Measurements from ENCODE around the gene MRM2. TPM values are rescaled to one million over a fixed set of nuclear protein-coding genes. Genes with fewer than 3 reads are reported as not detected.
A peak's percentile ranks its signal among the peaks of the same experiment; 100 is the strongest.

Gene MRM2
- total and polyA plus RNA-seq, 2 donors from 2014 or later: 25.6 TPM

GRCh38 chr7:2208712-2209111 is 33.3 kb downstream of the MRM2 start:
- Histone ChIP-seq H3K9ac (ENCODE audit: low read length in 3 of 3) (no peak overlapping the region), H3K9me3 (ENCODE audit: control insufficient read depth in 2 of 3, insufficient read depth in 1 of 3, low read length in 3 of 3) (no peaks in the 10 kb centered on the region), H3K4me1 (ENCODE audit: control insufficient read depth in 2 of 3, insufficient read depth in 2 of 3, low read depth in 1 of 3, low read length in 3 of 3) (peaks cover 0 to 3% (median 0%) of the 10 kb centered on the region in 3 donors), H3K4me3 (ENCODE audit: low read length in 3 of 3) (no peak overlapping the region), H3K27ac (ENCODE audit: low read depth in 2 of 2, low read length in 2 of 2) (no peak overlapping the region), H3K27me3 (ENCODE audit: control insufficient read depth, insufficient read depth, low read length) (no peaks in the 10 kb centered on the region), H3K36me3 (ENCODE audit: control insufficient read depth in 2 of 3, insufficient read depth in 3 of 3, low read length in 3 of 3) (peaks cover 2 to 12% (median 9%) of the 10 kb centered on the region in 3 donors)
- DNase-seq: peak in 1 of 5 donors; percentile 70
- intact Hi-C loops (cut with DNase I): loop anchor here (10.0 kb wide), 1 partner anchor 624 kb away; no protein-coding TSS in a partner anchor
- no peak for TF ChIP-seq CTCF (IDR thresholded peaks at IDR 0.05; ENCODE audit: borderline replicate concordance, extremely low read depth, insufficient read depth)
- FAIRE-seq: no peak

GRCh38 chr7:2205036-2205780 is 36.8 kb downstream of the MRM2 start:
- TF ChIP-seq CTCF (IDR thresholded peaks at IDR 0.05; ENCODE audit: borderline replicate concordance, extremely low read depth, insufficient read depth): no peak
- no peaks in the 10 kb centered on the region for H3K27me3 ChIP-seq (ENCODE audit: control insufficient read depth, insufficient read depth, low read length)
- FAIRE-seq (no peak), DNase-seq (peak in 2 of 5 donors; percentile 24 to 29)
- no peak overlapping the region for H3K9ac ChIP-seq (ENCODE audit: low read length in 3 of 3)
- no peak overlapping the region for H3K4me3 ChIP-seq (ENCODE audit: low read length in 3 of 3)
- H3K4me1 ChIP-seq (ENCODE audit: control insufficient read depth in 2 of 3, insufficient read depth in 2 of 3, low read depth in 1 of 3, low read length in 3 of 3): peaks cover 0 to 3% (median 0%) of the 10 kb centered on the region in 3 donors
- no peaks in the 10 kb centered on the region for H3K9me3 ChIP-seq (ENCODE audit: control insufficient read depth in 2 of 3, insufficient read depth in 1 of 3, low read length in 3 of 3)
- intact Hi-C loops (cut with DNase I): loop anchor here (10.0 kb wide), 1 partner anchor 620 kb away; no protein-coding TSS in a partner anchor
- no peak overlapping the region for H3K27ac ChIP-seq (ENCODE audit: low read depth in 2 of 2, low read length in 2 of 2)
- peaks cover 2 to 8% (median 4%) of the 10 kb centered on the region in 3 donors for H3K36me3 ChIP-seq (ENCODE audit: control insufficient read depth in 2 of 3, insufficient read depth in 3 of 3, low read length in 3 of 3)

- peaks cover 0 to 3% (median 0%) of the 10 kb centered on the region in 3 donors for H3K4me1 ChIP-seq (ENCODE audit: control insufficient read depth in 2 of 3, insufficient read depth in 2 of 3, low read depth in 1 of 3, low read length in 3 of 3)
- H3K4me3 ChIP-seq (ENCODE audit: low read length in 3 of 3): no peak overlapping the region
- no peak for FAIRE-seq
- intact Hi-C loops (cut with DNase I): loop anchor here (10.0 kb wide), 1 partner anchor 620 kb away; no protein-coding TSS in a partner anchor
- no peak overlapping the region for H3K27ac ChIP-seq (ENCODE audit: low read depth in 2 of 2, low read length in 2 of 2)
- peaks cover 2 to 8% (median 4%) of the 10 kb centered on the region in 3 donors for H3K36me3 ChIP-seq (ENCODE audit: control insufficient read depth in 2 of 3, insufficient read depth in 3 of 3, low read length in 3 of 3)
- no peaks in the 10 kb centered on the region for H3K27me3 ChIP-seq (ENCODE audit: control insufficient read depth, insufficient read depth, low read length)
- TF ChIP-seq CTCF (IDR thresholded peaks at IDR 0.05; ENCODE audit: borderline replicate concordance, extremely low read depth, insufficient read depth): no peak
- peak in 2 of 5 donors; percentile 19 to 35 for DNase-seq
- no peaks in the 10 kb centered on the region for H3K9me3 ChIP-seq (ENCODE audit: control insufficient read depth in 2 of 3, insufficient read depth in 1 of 3, low read length in 3 of 3)
- H3K9ac ChIP-seq (ENCODE audit: low read length in 3 of 3): no peak overlapping the region
Observed at GRCh38 chr7:2204446-2204845, 37.6 kb downstream of the MRM2 start.
